Fibroblast of peridontal ligament (primary cell): Measurements from ENCODE around the gene UMOD.
"Not testable (repeated sequence)": the region's sequence is repeated elsewhere in the genome, so short reads cannot be mapped to it uniquely, and the experiment has no call there.

Experiments used
- DNase-seq: peaks from one replicate; pipeline ENCODE4 v3.0.0-alpha.2; 2010; ENCODE audit errors: extremely low read depth

The UMOD gene

GRCh38 chr16:20321051-20321450 is 31.5 kb downstream of the UMOD start:
- not testable (repeated sequence) for DNase-seq

- no peak for DNase-seq
Observed at GRCh38 chr16:20320592-20320991, 31.9 kb downstream of the UMOD start.

GRCh38 chr16:20320178-20320577 is 32.3 kb downstream of the UMOD start:
- no peak for DNase-seq

GRCh38 chr16:20319406-20319805 is 33.1 kb downstream of the UMOD start:
- no peak for DNase-seq

GRCh38 chr16:20318437-20318836 is 34.1 kb downstream of the UMOD start:
- DNase-seq, result no peak

GRCh38 chr16:20318006-20318405 is 34.5 kb downstream of the UMOD start:
- no peak for DNase-seq

GRCh38 chr16:20317117-20317516 is 35.4 kb downstream of the UMOD start:
- no peak for DNase-seq

- DNase-seq, result no peak
Observed at GRCh38 chr16:20316715-20317114, 35.8 kb downstream of the UMOD start.

- no peak for DNase-seq
Observed at GRCh38 chr16:20315764-20316163, 36.8 kb downstream of the UMOD start.

GRCh38 chr16:20314575-20314974 is 37.9 kb downstream of the UMOD start:
- DNase-seq, result no peak

GRCh38 chr16:20313741-20314140 is 38.8 kb downstream of the UMOD start:
- no peak for DNase-seq

- DNase-seq, result not testable (repeated sequence)
Observed at GRCh38 chr16:20312536-20313095, 39.9 kb downstream of the UMOD start.

GRCh38 chr16:20311548-20311947 is 41.0 kb downstream of the UMOD start:
- DNase-seq, result no peak

GRCh38 chr16:20310421-20311395 is 41.8 kb downstream of the UMOD start:
- no peak for DNase-seq

- DNase-seq, result no peak
Observed at GRCh38 chr16:20309786-20310185, 42.7 kb downstream of the UMOD start.

- DNase-seq, result no peak
Observed at GRCh38 chr16:20308801-20309590, 43.5 kb downstream of the UMOD start.

- no peak for DNase-seq
Observed at GRCh38 chr16:20308266-20308665, 44.2 kb downstream of the UMOD start.

GRCh38 chr16:20307791-20308190 is 44.7 kb downstream of the UMOD start:
- DNase-seq, result no peak

- DNase-seq, result no peak
Observed at GRCh38 chr16:20307240-20307671, 45.3 kb downstream of the UMOD start.

- no peak for DNase-seq
Observed at GRCh38 chr16:20306401-20306800, 46.1 kb downstream of the UMOD start.

GRCh38 chr16:20303012-20303411 is 49.5 kb downstream of the UMOD start:
- no peak for DNase-seq

- DNase-seq, result no peak
Observed at GRCh38 chr16:20302389-20302788, 50.1 kb downstream of the UMOD start.
